GM12878 (cell line): Measurements from ENCODE around the gene SLC22A3. TPM values are rescaled to one million over a fixed set of nuclear protein-coding genes. Genes with fewer than 3 reads are reported as not detected.
A peak's percentile ranks its signal among the peaks of the same experiment; 100 is the strongest.

ENCODE experiments used
- ATF2 ChIP-seq: IDR thresholded peaks from 2 replicates; pipeline ENCODE4 v1.6.1; 2012; ENCODE audit warnings: low read length, inconsistent platforms
- BCL11A ChIP-seq: IDR thresholded peaks from 2 replicates; pipeline ENCODE4 v1.6.1; 2011; ENCODE audit warnings: low read depth, low read length
- BCLAF1 ChIP-seq: fragments of 450-650 bp; IDR thresholded peaks from 2 replicates; pipeline ENCODE4 v1.6.1; 2017; ENCODE audit warnings: antibody characterized with exemption, mild to moderate bottlenecking, moderate library complexity
- CBX3 ChIP-seq: fragments of 200-600 bp; sonication (generic); IDR thresholded peaks from 2 replicates; pipeline ENCODE4 v1.6.1; 2016; ENCODE audit warnings: low read depth, borderline replicate concordance
- CHD2 ChIP-seq: IDR thresholded peaks from 2 replicates; pipeline ENCODE4 v1.6.1; 2011; ENCODE audit warnings: low read depth, low read length, improper control_type of control experiment, borderline replicate concordance
- CUX1 ChIP-seq: IDR thresholded peaks from 2 replicates; pipeline ENCODE4 v1.6.1; 2012; ENCODE audit warnings: improper control_type of control experiment, low read depth, low read length; ENCODE audit not compliant: insufficient replicate concordance
- FOXM1 ChIP-seq: IDR thresholded peaks from 2 replicates; pipeline ENCODE4 v1.6.1; 2012; ENCODE audit warnings: low read depth, mild to moderate bottlenecking, inconsistent platforms, low read length, moderate library complexity
- JUND ChIP-seq: IDR thresholded peaks from 2 replicates; pipeline ENCODE4 v1.6.1; 2012; ENCODE audit warnings: low read depth, mild to moderate bottlenecking, low read length, improper control_type of control experiment, moderate library complexity
- PAX8 ChIP-seq: fragments of 450-650 bp; IDR thresholded peaks from 2 replicates; pipeline ENCODE4 v1.6.1; 2017; ENCODE audit warnings: mild to moderate bottlenecking, moderate library complexity
- TARDBP ChIP-seq: IDR thresholded peaks from 2 replicates; pipeline ENCODE4 v1.6.1; 2016; ENCODE audit warnings: borderline replicate concordance
- USF2 ChIP-seq: IDR thresholded peaks from 2 replicates; pipeline ENCODE4 v1.6.1; 2011; ENCODE audit warnings: low read depth, low read length, improper control_type of control experiment, borderline replicate concordance
- YBX1 ChIP-seq: fragments of 450-650 bp; IDR thresholded peaks from 2 replicates; pipeline ENCODE4 v1.6.1; 2016; ENCODE audit warnings: antibody characterized with exemption
- ZBTB11 ChIP-seq: fragments of 450-650 bp; formaldehyde crosslinking; IDR thresholded peaks from 2 replicates; pipeline ENCODE4 v1.5.0; 2022; ENCODE audit warnings: mild to moderate bottlenecking, missing genetic modification characterization
- polyA plus RNA-seq, 11 experiments: library from polyadenylated mRNA; depleted of rRNA in 4 of 11; unstranded in 6 of 11; stranded (reverse) in 5 of 11; fragments of >200 nt; fragmentation: Nextera tagmentation in 4 of 11; fragmentation: Illumina TruSeq in 1 of 11; extraction: Ambion mirVana in 4 of 11; extraction: Trizol in 1 of 11; gene quantifications; 1 replicate in 1 of 11; 2 replicates in 10 of 11; pipeline versions ENCODE4 v1.2.1 to v1.2.3, GENCODE V29; 2011 to 2016; ENCODE audit warnings: inconsistent platforms in 2 of 11, missing spikeins in 2 of 11, low read depth in 1 of 11
- total RNA-seq, 4 experiments: library from RNA; depleted of rRNA in 3 of 4; stranded (reverse); fragments of >200 nt in 3 of 4; fragmentation: Illumina TruSeq in 1 of 4; extraction: Trizol in 1 of 4; gene quantifications; 2 replicates each; pipeline versions ENCODE4 v1.2.1 to v1.2.3, GENCODE V29; 2013 to 2021

Gene SLC22A3
- total and polyA plus RNA-seq, 10 of the 15 experiments (the other 5 are each of a cell fraction or from before 2014, with no cell fraction given): 0.07 to 0.15 TPM; not detected in 8

- TF ChIP-seq ATF2 (peak; percentile 97), ZBTB11 (CRISPR knock-in tag) (no peak), TARDBP (no peak), CUX1 (no peak), USF2 (no peak), YBX1 (no peak), PAX8 (no peak), CBX3 (no peak), BCLAF1 (no peak), FOXM1 (peak; percentile 88), BCL11A (peak; percentile 87), CHD2 (no peak), JUND (no peak)
Observed at GRCh38 chr6:160462551-160463109, 114.5 kb downstream of the SLC22A3 start (continued).
